IMR-90 (cell line): ENCODE data around the gene METTL23. TPM values are rescaled to one million over a fixed set of nuclear protein-coding genes. Genes with fewer than 3 reads are reported as not detected.
"Not testable (repeated sequence)": the region's sequence is repeated elsewhere in the genome, so short reads cannot be mapped to it uniquely, and the experiment has no call there.

Experiments used
- ATAC-seq: fragments of 200-7000 bp; cut with Tn5 transposase; 2 replicates; pipeline ENCODE4 v1.9.1; 2020; ENCODE audit warnings: low read depth, mild to moderate bottlenecking, moderate library complexity
- BruUV-seq: library from RNA; stranded (reverse); fragments of 400-500 nt; replicated peaks from 2 replicates; lab custom pipeline; 2021; lab: Mats Ljungman, UMichigan
- CTCF ChIA-PET: fragments of 300-600 bp; formaldehyde crosslinking; extraction: SDS; loops from one replicate; lab custom pipeline; 2021; ENCODE audit warnings: antibody characterized with exemption; lab: Yijun Ruan, JAX
- POLR2A ChIA-PET: fragments of 300-600 bp; sonication (Branson Sonifier 250); formaldehyde crosslinking; loops from one replicate; lab custom pipeline; 2022; ENCODE audit warnings: antibody characterized with exemption; ENCODE audit not compliant: unreplicated experiment; lab: Charles Lee
- DNase-seq: peaks from one replicate; pipeline ENCODE4 v3.0.0; 2013
- H2AFZ ChIP-seq: replicated peaks from 2 replicates; pipeline ENCODE3; 2013; ENCODE audit warnings: low read length, mild to moderate bottlenecking; ENCODE audit not compliant: poor library complexity
- H2AK5ac ChIP-seq: 2 replicates; pipeline ENCODE4 v1.6.1; 2013; ENCODE audit warnings: low read depth, low read length, inconsistent platforms
- H2AK9ac ChIP-seq: replicated peaks from 2 replicates; pipeline ENCODE3; 2013; ENCODE audit warnings: mild to moderate bottlenecking, low read depth, low read length, moderate library complexity; ENCODE audit not compliant: poor library complexity
- H2BK120ac ChIP-seq: 2 replicates; pipeline ENCODE4 v1.6.1; 2013; ENCODE audit warnings: low read depth, low read length, inconsistent platforms
- H2BK15ac ChIP-seq: 3 replicates; pipeline ENCODE4 v1.6.1; 2013; ENCODE audit warnings: low read depth, low read length, inconsistent platforms
- H2BK20ac ChIP-seq: 2 replicates; pipeline ENCODE4 v1.6.1; 2013; ENCODE audit warnings: low read depth, mild to moderate bottlenecking, inconsistent platforms, low read length, moderate library complexity
- H2BK5ac ChIP-seq: 2 replicates; pipeline ENCODE4 v1.6.1; 2013; ENCODE audit warnings: mild to moderate bottlenecking, low read depth, low read length, inconsistent platforms; ENCODE audit not compliant: poor library complexity, severe bottlenecking
- H3K14ac ChIP-seq: replicated peaks from 2 replicates; pipeline ENCODE4 v1.6.1; 2013; ENCODE audit warnings: low read depth, low read length, inconsistent platforms
- H3K18ac ChIP-seq: 2 replicates; pipeline ENCODE4 v1.6.1; 2013; ENCODE audit warnings: low read depth, low read length, control low read depth
- H3K23ac ChIP-seq: 2 replicates; pipeline ENCODE4 v1.6.1; 2013; ENCODE audit warnings: low read depth, low read length, inconsistent platforms
- H3K27ac ChIP-seq: 2 replicates; pipeline ENCODE4 v1.5.1; 2013; ENCODE audit warnings: mild to moderate bottlenecking, control low read depth, low read length; ENCODE audit not compliant: insufficient read depth
- H3K27me3 ChIP-seq: 2 replicates; pipeline ENCODE4 v1.6.1; 2013; ENCODE audit warnings: low read length; ENCODE audit not compliant: control insufficient read depth, insufficient read depth
- H3K36me3 ChIP-seq: 2 replicates; pipeline ENCODE4 v1.6.1; 2013; ENCODE audit warnings: low read length, mixed read lengths; ENCODE audit not compliant: control insufficient read depth, insufficient read depth
- H3K4ac ChIP-seq: 2 replicates; pipeline ENCODE4 v1.6.1; 2013; ENCODE audit warnings: low read depth, low read length, inconsistent platforms
- H3K4me1 ChIP-seq: 2 replicates; pipeline ENCODE4 v1.6.1; 2013; ENCODE audit warnings: low read length, mixed read lengths; ENCODE audit not compliant: control insufficient read depth, insufficient read depth
- H3K4me2 ChIP-seq: 2 replicates; pipeline ENCODE4 v1.6.1; 2013; ENCODE audit warnings: low read depth, mild to moderate bottlenecking, control low read depth, low read length, moderate library complexity
- H3K4me3 ChIP-seq: 2 replicates; pipeline ENCODE4 v1.5.1; 2013; ENCODE audit warnings: low read depth, mild to moderate bottlenecking, control low read depth, low read length, moderate library complexity; ENCODE audit not compliant: insufficient read depth
- H3K56ac ChIP-seq: 2 replicates; pipeline ENCODE4 v1.6.1; 2013; ENCODE audit warnings: low read length, inconsistent platforms; ENCODE audit not compliant: insufficient read depth; ENCODE audit errors: extremely low read depth
- H3K79me1 ChIP-seq, 2 experiments: 2 replicates each; pipeline ENCODE4 v1.6.1; 2013; ENCODE audit warnings: low read length in 2 of 2, inconsistent platforms in 1 of 2, low read depth in 1 of 2
- H3K9ac ChIP-seq: 2 replicates; pipeline ENCODE4 v1.6.1; 2013; ENCODE audit warnings: low read depth, low read length, control low read depth
- H3K9me1 ChIP-seq: 2 replicates; pipeline ENCODE4 v1.6.1; 2013; ENCODE audit warnings: low read length, inconsistent platforms; ENCODE audit not compliant: insufficient read depth
- H3K9me3 ChIP-seq: 2 replicates; pipeline ENCODE4 v1.6.1; 2013; ENCODE audit warnings: low read length; ENCODE audit not compliant: control insufficient read depth, insufficient read depth
- H4K20me1 ChIP-seq: 2 replicates; pipeline ENCODE4 v1.6.1; 2013; ENCODE audit warnings: low read length, inconsistent platforms; ENCODE audit not compliant: insufficient read depth
- H4K5ac ChIP-seq: 2 replicates; pipeline ENCODE4 v1.6.1; 2013; ENCODE audit warnings: mild to moderate bottlenecking, low read depth, low read length, control low read depth
- H4K8ac ChIP-seq, 2 experiments: 2 replicates each; pipeline ENCODE4 v1.6.1; 2013; ENCODE audit warnings: low read depth in 2 of 2, low read length in 2 of 2, control low read depth in 1 of 2, inconsistent platforms in 1 of 2
- H4K91ac ChIP-seq: 2 replicates; pipeline ENCODE4 v1.6.1; 2013; ENCODE audit warnings: low read depth, low read length, inconsistent platforms; ENCODE audit not compliant: insufficient read depth
- ELK1 ChIP-seq: fragments of 150-350 bp; IDR thresholded peaks from 2 replicates; pipeline ENCODE4 v1.6.1; 2016; ENCODE audit warnings: low read depth, mild to moderate bottlenecking, low read length, moderate library complexity, borderline replicate concordance
- MAZ ChIP-seq: IDR thresholded peaks from 2 replicates; pipeline ENCODE4 v1.6.1; 2012; ENCODE audit warnings: low read depth, mild to moderate bottlenecking, low read length, improper control_type of control experiment, moderate library complexity, borderline replicate concordance
- WGBS, 2 experiments: methylation state at CpG; one replicate each; pipeline versions ENCODE4 v1.1.5 to v1.1.7; 2013; ENCODE audit warnings: missing lambda C conversion rate in 2 of 2; ENCODE audit not compliant: insufficient read length in 1 of 2; ENCODE audit errors: extremely low coverage in 2 of 2; 5-methylcytosine and 5-hydroxymethylcytosine counted together
- dilution Hi-C: fragments of 300-500 bp; cut with HindIII; formaldehyde crosslinking; loops from one replicate; pipeline ENCODE4 v1.14.3; 2018; ENCODE audit warnings: low sequenced_read_pairs; ENCODE audit not compliant: unreplicated experiment
- in situ Hi-C: fragments of 300-500 bp; cut with MboI; formaldehyde crosslinking; loops from 3 replicates; pipeline ENCODE4 v1.14.3; 2019; ENCODE audit warnings: low sequenced_read_pairs, inconsistent platforms, mixed read lengths
- intact Hi-C: fragments of 100-400 bp; cut with micrococcal nuclease; formaldehyde crosslinking; loops from 2 replicates; pipeline ENCODE4 v1.10.0; 2022
- polyA plus RNA-seq, 3 experiments: library from polyadenylated mRNA; depleted of rRNA; stranded (reverse); fragments of >200 nt; gene quantifications; 2 replicates each; pipeline ENCODE4 v1.2.3, GENCODE V29; 2012; ENCODE audit warnings: low replicate concordance in 1 of 3
- total RNA-seq: library from RNA; depleted of rRNA; stranded (reverse); fragments of >200 nt; gene quantifications from 2 replicates; pipeline ENCODE4 v1.2.3, GENCODE V29; 2012

METTL23 gene
- total and polyA plus RNA-seq, 2 of the 4 experiments (the other 2 are of a cell fraction): 18.8 to 32.1 TPM

GRCh38 chr17:76697702-76698465 is 28.8 kb upstream of the METTL23 start:
- in situ Hi-C loops (no loop called here), intact Hi-C loops (no loop called here), dilution Hi-C loops (no loop called here)
- Histone ChIP-seq H2BK5ac (peak overlapping the region; percentile 80), H3K27me3 (no peaks in the 10 kb centered on the region), H2BK20ac (peak overlapping the region; percentile 32; the same call in 1 of the 2 replicates), H3K36me3 (peaks cover 11% of the 10 kb centered on the region; the same call in 1 of the 2 replicates), H3K4ac (peak overlapping the region; percentile 49), H2BK120ac (peak overlapping the region; percentile 32; the same call in 1 of the 2 replicates), H3K4me1 (peaks cover 49% of the 10 kb centered on the region), H3K79me1 (peaks cover 22 to 96% of the 10 kb centered on the region in 2 experiments), H2AK9ac (peak overlapping the region; percentile 79), H3K27ac (peak overlapping the region; percentile 89), H3K9me3 (no peaks in the 10 kb centered on the region), H3K14ac (peak overlapping the region; percentile 73), H3K18ac (peak overlapping the region; percentile 63), H4K91ac (peak overlapping the region; percentile 78; the same call in 1 of the 2 replicates), H4K8ac (peak overlapping the region; percentile 68 to 78; a peak in 3 of 4 replicates), H3K23ac (peak overlapping the region; percentile 54; the same call in 1 of the 2 replicates), H2AFZ (peak overlapping the region; percentile 46), H4K5ac (peak overlapping the region; percentile 15), H2AK5ac (peak overlapping the region; percentile 66), H3K4me3 (no peak overlapping the region), H2BK15ac (peak overlapping the region; percentile 20; the same call in 1 of the 3 replicates), H3K9ac (peak overlapping the region; percentile 67), H4K20me1 (peaks cover 88% of the 10 kb centered on the region), H3K9me1 (peaks cover 55% of the 10 kb centered on the region), H3K56ac (no peak overlapping the region), H3K4me2 (peak overlapping the region; percentile 47)
- peak; percentile 42 for ATAC-seq
- WGBS, 2 experiments: 18% methylated on average over 4 of the region's 17 CpGs; no CpG with 5 or more reads in 1 of the 2 experiments
- ChIA-PET POLR2A (no interaction called here), CTCF (interaction anchor here (0.8 kb wide), 1 partner anchor 16 kb away, joined by 3 read pairs; no protein-coding TSS in a partner anchor)
- no peak for TF ChIP-seq ELK1
- peak; percentile 66; the same call in 1 of the 2 replicates for TF ChIP-seq MAZ
- DNase-seq: peak; percentile 60
- no TSS peak for BruUV-seq

- H3K36me3 ChIP-seq: peaks cover 11% of the 10 kb centered on the region; the same call in 1 of the 2 replicates
- peak overlapping the region; percentile 18 for H3K4ac ChIP-seq
- H2BK20ac ChIP-seq, H4K91ac ChIP-seq, dilution Hi-C loops, H3K4me2 ChIP-seq, H2AFZ ChIP-seq, in situ Hi-C loops, H2AK9ac ChIP-seq, intact Hi-C loops, DNase-seq, H3K56ac ChIP-seq, H2BK120ac ChIP-seq, H4K8ac ChIP-seq, H3K18ac ChIP-seq, BruUV-seq, H3K9me3 ChIP-seq, ATAC-seq, H4K5ac ChIP-seq, POLR2A ChIA-PET, H3K4me3 ChIP-seq, CTCF ChIA-PET, H3K27me3 ChIP-seq, H3K9ac ChIP-seq, H2BK15ac ChIP-seq, H3K23ac ChIP-seq: not testable (repeated sequence)
- H3K79me1 ChIP-seq: peaks cover 22 to 98% of the 10 kb centered on the region in 2 experiments
- H4K20me1 ChIP-seq: peaks cover 93% of the 10 kb centered on the region
- H3K27ac ChIP-seq: peak overlapping the region; percentile 89
- 83% methylated on average over 1 of the region's 7 CpGs; no CpG with 5 or more reads in 1 of the 2 experiments for WGBS, 2 experiments
- H3K4me1 ChIP-seq: peaks cover 53% of the 10 kb centered on the region
- peak overlapping the region; percentile 80 for H2BK5ac ChIP-seq
- 0 out of 2 replicates have a peak overlapping the region, but pooled peaks have one; percentile 27 for H3K14ac ChIP-seq
- H2AK5ac ChIP-seq: peak overlapping the region; percentile 66; the same call in 1 of the 2 replicates
- H3K9me1 ChIP-seq: peaks cover 61% of the 10 kb centered on the region
Measured at GRCh38 chr17:76698466-76698977, 28.1 kb upstream of the METTL23 start.
